Hindlimb muscle (tissue), 1 donor: Measurements from ENCODE around the gene DENND11. TPM values are rescaled to one million over a fixed set of nuclear protein-coding genes. Genes with fewer than 3 reads are reported as not detected.
"Not testable (repeated sequence)": the region's sequence is repeated elsewhere in the genome, so short reads cannot be mapped to it uniquely, and the experiment has no call there.

Source experiments
- DNase-seq: peaks from one replicate; pipeline ENCODE4 v3.0.0-alpha.2; 2013
- polyA plus RNA-seq: library from polyadenylated mRNA; unstranded; fragments of 120-200 nt; gene quantifications from one replicate; pipeline ENCODE4 v1.2.1, GENCODE V29; 2013; ENCODE audit not compliant: insufficient read length

Gene DENND11
- polyA plus RNA-seq, 1 donor, result 7.8 TPM

DNA sequence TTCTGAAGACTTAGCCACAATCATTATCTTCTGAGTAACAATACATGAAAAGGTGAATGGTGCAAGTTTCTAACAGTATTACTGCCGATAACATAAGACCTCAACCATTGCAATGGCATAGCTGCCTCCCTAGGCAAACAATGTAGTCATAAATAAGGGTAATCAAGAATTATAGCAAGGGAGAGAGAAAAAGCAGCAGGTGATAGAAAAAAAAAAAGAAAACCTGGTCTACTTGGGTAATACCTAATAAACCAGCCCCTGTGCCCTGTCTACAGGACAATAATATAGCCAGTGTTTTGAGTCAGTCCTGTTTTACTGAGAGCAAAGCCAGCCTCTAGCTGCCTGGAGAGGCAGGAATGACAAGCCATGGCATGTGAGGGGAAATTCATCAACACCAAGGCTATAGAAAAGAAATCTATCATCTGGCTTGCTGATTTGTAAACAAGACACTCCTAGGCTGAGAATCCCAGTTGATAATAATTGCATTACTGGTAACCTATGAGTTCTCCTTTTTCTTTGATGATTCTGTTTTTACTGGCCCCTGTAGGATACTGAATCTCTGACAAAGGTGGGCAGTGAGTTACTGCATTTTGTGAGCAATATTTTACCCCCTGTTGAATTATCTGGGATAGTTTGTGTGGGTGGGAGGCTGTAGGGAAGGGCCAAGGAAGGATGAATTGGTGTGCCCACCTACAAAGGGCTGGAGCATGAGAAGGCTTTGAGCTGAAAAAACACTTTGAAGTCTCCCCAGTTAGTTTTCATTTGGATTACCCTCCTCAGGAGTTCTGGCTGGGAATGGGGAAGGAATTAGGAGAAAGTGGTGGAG is 4.5 kb upstream of the DENND11 start:
- no peak for DNase-seq

DNA sequence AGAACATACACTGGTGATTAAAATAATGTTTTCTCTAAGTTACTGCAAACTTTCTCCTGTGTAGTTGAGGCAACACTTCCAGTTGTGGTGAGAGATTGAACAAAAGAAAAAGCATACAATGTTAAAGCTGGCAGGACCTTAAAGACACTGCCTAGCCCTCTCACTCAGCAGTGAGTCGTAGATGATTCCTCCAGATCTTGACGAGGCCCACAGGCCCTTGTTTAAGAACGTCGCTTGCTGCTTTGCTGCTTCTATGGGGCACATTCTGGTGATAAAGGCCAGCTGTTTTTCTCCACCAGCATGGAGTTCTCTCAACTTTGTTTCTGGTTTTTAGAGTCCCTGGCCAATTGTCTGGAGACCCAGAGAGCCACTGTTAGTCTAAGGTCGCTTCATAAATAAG is 2.8 kb upstream of the DENND11 start:
- DNase-seq, result no peak

DNA sequence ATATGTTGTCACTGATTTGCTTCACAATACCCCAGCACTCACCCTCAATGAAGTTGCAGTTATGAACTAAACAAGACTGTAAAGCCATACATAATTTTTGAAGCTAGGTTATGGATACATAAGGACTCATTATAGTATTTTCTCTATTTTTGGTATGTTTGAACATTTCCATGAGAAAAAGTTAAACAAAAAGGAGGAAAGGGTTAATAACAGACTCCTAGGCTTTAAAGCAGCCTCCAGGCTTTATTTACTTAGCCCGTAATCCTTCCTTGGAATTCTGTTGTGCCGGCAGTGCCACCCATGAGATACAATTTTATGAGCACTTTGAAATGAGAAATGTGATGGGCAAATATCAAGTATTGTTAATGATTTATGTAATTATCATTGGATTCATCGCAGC is 2.1 kb upstream of the DENND11 start:
- no peak for DNase-seq

DNA sequence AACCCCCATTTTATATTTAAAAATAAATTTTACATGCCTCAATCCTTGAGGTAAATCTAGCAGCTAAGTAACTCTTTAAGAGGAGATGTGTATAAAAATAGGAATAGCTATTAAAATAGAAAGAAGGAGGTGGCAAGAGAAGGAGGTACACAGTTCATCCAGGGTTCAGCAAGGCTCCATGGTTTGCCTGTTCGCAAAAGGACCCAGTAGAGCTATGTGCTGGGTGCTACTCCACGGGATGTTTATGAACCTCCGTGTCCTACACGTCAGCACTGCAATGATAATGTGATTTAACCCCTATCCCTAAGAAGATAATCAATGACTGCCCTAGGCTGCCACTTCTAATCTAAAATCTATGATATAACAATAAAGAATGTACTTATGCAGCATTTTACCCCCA is 926 bp upstream of the DENND11 start:
- DNase-seq, result no peak

DNA sequence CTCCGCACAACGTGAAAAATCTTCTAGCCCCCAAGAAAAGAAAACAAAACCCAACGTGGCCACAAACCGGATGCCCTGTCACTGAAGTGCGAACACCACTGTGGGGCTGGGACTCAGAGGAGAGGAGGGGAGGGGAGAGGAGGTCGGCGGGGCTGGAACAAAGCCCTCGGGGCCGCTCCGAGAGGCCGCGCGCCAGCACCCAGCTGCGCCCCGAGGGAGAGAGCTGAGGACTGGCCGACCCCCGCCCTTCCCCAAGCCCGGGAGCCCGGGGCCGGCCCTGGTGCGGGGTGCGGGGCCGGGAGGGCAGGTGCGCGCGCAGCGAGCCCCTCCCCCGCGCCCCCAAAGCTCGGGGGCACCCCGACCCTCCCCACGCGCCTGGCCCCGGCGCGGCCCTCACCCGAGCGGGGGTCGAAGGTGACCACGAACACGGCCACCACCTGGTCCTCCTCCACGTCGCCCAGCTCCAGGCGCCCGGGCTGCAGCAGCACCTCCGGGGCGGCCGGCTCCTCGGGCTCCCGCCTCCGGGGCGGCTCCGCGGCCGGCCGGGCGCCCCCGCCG is 398 bp downstream of the DENND11 start:
- peak; percentile 20 for DNase-seq

DNA sequence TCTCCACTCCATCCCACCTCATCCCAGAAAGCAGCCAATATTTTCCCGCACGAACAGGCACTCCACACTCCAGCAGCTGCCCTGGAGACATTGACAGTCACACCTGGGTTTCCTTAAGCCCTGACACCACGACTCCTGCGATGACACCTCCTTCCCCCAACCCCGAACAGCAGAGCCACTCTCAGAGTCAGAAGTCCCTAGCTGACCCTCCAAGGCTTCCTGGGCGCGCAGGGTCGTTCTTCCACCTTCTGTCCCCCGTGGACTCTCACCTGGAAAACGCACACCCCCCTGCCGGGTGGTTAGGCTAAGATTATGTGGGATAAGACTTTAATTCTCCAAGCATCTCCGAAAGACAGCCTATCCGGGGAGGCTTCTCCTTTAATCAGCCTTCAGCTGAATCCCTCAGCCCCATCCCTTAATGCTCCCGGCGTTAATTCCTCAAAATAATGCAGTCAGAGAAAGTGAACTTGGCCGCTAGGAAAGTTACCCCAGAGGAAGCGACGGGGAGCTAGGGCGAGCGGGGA is 1.1 kb downstream of the DENND11 start:
- no peak for DNase-seq

DNA sequence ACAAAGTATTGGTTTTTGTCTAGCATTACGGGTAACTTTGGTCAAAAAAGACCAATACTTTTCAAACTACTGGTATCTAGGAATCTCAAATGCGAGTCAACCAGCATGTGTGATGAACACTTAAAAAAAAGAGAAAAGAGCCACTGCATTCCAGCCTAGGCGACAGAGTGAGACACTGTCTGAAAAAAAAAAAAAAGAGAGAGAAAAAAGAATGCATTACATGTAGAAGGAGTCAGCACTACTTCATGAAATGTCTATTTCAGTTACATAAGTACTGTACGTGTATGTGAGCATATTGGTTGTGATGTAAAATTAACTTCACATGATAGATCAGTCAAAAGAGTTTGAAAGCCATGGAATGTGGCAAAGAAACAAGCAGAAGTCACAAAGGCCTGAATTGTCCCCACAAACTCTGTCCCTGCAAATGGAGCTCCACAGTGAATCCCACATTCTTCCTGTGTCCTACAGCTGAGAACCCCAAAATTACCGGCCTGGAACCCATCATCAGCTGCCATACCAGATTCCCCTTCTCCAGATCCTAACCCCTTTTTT is 1.6 kb downstream of the DENND11 start:
- no peak for DNase-seq

DNA sequence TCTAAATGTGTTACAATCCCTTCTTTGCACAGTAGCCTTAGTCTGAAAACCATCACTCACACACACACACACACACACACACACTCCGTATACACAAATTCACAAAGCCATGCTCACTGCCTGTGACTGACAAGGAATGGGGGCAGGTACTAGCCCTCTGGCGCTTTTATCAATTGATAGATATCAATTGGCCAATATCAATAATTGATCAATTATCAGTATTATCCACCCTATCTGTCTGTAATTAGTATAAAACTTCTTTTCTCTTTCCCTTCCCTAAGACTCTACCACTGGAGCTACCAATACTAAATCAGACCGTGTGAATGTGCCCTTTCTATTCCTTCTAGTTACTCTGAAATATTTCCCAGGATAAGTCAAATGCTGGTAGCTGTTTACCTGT is 2.1 kb downstream of the DENND11 start:
- no peak for DNase-seq

DNA sequence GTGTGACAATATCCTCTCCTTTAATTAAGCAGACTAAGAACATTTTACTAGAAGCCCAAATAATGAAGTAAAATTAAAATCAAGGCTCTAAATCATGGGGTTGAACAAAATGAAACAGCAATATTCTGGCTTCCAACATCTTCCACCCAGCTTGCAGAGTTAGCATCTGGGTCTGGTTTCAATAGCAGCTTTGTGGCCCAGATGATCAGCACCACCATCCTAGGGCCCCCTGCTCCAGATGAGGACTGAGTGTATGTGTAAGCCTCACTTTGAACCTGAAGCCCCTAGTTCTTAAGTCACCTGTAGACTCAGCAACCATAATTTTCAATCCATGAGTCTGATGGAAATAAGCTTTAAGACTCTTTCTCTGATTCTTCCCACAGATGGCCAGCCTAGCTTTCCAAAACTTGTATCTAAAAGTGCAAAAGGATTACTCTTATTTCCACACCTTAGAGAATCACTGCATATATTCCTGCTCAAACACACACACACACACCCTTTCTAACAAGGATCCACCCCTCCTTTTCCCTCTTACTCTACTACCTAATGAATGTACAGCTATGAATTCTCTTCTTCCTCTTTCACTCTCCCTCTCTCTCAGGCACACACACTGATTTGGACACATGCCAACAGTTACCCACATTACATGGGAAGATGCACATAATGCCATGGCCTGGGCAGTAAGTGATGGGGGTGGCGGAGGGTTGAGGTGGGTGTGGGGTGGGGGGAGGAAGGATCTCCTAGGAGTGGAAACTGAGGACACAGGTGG is 3.5 kb downstream of the DENND11 start:
- DNase-seq, result no peak

DNA sequence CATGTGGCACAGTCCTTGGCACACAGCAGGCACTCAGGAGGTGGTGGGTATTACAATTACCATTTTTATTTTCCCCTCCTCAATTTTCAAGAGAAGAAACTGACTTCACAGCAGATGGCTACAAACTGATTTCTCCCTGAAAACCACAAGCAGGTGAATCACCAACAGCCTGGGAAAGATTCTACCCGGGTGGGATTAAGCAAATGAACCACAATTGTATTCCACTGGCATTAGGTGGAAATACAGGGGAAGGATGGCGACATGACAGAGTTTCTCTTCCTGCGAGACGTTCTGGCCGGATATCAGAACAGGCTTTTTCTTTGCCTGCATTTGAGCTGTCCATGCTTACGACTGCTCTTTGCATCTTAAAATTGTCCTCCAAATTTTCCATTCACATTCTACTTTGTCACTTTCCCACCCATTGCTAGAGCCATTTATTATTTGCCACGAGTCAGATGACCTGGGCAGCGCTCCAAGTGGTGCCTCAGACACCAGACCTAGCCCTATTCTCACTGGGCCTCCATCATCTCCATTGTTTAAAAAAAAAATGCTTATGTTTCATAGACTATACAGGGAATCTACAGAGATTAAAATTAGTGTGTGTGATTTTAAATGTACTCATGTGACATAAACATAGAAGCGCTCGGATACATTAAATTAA is 4.6 kb downstream of the DENND11 start:
- DNase-seq, result no peak

DNA sequence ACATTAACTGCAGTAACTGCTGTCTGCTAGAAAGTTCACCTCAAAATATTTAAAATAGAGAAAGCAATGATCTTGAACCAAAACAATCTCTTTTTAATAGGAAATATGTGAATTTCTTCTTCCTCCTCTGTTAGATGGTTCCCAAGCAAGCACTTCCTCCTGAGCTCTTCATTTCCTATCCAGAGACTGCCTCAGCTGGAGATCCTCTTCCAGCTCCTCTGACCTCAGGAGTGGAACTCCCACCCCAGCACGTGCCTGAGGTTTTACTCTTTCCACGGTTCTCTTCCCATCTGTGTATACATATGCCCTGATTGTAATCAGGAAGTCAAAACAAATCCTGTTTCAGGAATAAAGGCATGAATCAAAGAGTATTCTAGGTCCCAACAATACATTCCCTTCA is 5.6 kb downstream of the DENND11 start:
- no peak for DNase-seq

DNA sequence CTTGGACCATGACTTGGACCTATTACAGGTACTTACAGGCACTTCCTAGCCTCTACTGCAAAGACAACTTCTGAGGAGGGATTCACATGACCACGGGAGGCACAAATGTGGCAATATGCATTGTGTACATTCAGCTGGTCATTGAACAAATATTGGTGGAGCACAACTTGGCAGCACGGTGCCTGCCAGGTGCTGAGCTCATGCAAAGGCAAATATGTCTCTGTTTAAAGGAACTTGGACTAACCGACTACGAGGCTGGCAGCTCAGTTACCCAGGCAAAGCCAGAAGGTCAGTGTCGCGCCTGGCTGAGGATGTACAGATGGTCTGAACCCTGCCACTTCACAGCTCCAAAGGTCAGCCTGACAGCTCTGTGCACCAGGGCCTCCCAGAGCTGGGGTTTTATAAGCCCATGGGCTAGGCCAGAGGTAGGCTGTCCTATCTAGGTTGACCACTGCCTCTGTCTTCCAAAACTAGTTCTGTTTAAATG is 6.1 kb downstream of the DENND11 start:
- DNase-seq, result no peak

DNA sequence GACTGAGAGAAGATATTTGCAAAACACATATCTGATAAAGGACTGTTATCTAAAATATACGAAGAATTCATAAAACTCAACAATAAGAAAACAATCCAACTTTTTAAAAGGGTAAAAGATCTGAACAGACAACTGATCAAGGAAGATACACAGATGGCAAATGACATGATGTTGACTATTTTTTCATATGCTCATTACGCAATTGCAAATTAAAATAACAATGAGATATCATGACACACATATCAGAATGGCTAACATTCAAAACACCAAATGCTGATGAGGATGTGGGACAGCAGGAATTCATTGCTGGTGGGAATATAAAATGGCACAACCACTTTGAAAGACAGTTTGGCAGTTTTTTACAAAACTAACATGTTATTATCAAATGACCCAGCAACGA is 8.9 kb downstream of the DENND11 start:
- no peak for DNase-seq

DNA sequence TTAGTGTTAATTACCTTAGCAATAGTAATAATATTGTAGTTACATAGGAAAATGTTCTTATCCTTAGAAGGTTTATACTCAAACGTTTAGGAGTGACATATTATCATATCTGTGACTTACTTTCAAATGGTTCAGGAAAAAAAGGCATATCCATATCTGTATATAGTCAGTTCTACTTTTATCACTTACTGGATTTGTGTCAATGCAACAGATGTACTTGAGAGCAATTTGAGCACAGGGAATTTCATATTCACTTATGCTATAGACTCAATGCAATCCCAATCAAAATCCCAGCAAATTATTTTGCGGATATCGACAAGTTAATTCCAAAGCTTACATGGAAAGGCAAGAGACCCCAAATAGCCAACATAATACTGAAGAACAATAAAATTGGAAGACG is 10.0 kb downstream of the DENND11 start:
- no peak for DNase-seq

DNA sequence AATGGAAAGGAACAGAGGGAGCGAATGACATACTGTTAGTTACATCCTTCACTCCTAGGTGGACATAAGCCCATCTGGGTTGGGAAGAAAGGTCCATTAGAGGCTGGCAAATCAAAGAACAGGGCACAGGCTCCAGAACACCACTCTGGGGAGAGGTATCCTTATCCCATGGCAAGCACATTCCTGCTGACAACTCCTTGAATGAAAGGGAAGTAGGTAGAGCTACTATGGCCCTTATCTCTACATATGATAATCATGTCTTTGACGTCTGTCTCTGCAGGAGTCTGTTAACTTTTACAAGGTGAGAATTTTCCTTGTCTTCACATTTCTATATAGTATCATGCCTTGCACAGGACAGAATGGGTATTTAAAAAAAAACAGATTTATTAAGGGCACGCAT is 10.4 kb downstream of the DENND11 start:
- DNase-seq, result no peak

DNA sequence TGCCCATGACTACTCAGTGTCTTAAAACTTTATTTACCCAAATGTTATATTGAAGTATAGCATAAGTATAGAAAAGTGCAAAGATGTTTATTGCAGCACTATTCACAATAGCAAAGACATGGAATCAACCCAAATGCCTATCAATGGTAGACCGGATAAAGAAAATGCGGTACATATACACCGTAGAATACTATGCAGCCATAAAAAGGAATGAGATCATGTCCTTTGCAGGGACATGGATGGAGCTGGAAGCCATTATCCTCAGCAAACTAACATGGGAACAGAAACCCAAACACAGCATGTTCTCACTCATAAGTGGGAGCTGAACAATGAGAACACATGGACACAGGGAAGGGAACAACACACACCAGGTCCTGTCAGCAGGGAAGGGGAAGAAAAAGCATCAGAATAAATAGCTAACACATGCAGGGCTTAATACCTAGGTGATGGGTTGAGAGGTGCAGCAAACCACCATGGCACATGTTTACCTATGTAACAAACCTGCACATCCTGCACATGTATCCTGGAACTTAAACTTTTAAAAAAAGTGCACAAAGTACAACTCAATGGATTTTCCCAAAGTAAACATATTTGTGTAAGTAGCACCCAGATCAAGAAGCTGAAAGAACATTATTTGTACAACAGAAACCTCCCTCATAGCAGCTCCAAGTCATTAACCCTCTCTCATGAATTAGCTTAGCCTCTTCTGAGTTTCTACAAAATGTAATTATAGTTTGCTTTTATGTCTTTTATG is 12.7 kb downstream of the DENND11 start:
- not testable (repeated sequence) for DNase-seq

DNA sequence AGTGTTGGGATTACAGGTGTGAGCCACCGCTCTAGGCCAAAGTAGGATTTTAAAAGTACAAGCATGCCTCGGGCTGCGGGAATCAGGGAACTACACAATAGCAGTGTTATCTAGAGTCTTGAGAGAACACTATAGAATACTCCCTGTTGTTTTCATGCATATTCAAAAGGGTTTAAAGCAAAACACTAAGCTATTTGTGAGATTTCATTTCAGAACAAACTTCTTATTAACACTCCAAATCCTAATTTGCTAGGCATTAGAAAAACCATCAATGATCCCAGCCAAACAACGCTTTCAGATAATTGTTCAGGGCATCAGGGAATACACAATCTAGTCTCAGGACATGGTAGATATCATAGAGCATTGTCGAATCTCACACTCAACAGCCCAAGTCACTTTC is 13.9 kb downstream of the DENND11 start:
- no peak for DNase-seq

DNA sequence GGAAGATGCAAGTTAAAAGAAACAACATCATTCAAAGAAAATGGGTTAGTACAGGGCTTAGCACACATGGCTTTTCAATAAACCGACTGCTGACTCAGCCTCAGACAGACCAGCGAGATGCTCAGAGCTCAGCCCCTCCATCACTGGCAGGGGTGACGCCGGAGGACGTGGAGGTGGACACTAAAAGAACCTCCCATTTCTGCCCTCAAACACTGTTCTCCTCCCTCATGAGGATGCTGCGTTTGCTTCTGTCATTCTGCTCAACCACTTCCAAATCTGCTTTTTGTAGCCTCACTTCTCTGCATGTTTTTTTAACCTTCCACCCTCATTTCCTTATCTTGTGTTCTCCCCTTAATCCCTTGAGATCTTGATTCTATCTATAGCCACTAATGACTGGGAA is 15.3 kb downstream of the DENND11 start:
- DNase-seq, result no peak

DNA sequence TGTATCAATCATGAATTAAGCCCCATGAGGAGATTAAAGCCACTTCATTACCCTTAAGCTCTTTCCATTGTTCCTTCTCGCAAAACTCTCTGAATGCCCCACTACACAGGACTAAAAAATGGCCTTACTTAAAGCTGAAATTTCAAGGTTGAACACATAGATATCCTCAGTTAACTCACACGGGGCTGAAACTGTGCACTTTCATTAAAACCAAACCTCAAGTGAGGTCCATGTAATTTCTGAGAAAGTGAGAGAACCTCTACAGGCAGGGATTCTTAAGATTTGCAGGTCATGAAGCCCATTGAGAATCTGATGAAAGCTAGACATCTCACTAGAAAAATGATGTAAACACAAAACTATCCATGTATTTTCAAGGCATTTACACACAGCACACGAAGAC is 15.9 kb downstream of the DENND11 start:
- no peak for DNase-seq

DNA sequence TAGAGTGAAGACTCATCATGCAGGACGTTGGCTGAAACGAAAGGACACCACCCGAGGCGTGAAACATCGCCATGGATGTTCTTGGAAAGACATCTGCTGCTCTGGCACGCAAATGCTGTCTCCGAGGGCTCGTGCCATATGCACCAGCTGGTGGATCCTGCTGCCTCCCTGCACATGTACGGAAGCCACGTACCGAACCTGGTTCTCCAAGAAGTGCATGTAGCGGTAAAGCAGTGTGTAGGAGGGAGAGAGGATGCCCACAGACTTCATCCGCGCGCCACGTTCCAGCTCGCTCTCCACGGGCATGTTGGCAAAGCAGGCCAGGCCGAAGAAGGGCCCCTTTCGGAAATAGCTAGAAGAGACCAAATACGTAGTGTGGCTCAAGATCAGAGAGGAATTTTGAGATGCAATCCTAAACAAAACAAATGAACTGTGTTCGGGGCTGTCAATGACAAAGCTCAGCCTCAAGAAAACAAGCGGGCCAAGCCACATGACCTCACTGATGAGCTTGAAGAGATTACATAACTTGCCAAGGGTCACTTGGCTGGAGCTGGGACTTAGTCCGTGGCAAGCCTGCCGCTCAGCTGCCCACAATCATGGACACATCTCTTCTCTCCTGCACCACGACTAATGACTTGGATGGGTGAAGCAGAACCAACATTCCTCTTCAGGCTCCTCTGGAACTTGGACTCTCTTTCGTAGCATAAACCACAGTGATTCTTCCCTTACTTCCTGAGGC is 16.5 kb downstream of the DENND11 start:
- peak; percentile 28 for DNase-seq

DNA sequence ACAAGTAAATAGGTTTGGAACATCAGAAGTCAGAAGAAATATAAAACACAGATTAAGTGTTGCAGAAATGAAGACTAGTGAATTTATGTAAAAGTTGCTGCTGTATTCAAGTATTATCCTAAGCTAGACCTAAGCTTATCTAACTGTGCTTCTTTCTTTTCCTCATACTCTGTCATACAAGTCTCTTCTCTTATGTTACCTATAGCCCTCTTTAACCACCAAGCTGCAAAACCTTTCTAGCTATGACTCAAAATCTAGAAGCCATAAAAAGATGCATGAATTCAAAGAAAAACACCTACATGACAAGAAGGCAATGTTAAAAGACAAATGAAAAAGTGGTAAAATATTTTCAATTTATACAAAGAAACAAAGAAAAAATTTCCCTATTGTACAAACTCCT is 23.0 kb downstream of the DENND11 start:
- DNase-seq, result no peak
